IPS-18c (cell line): ENCODE results near the gene MPND.

ENCODE experiments used
- H3K4me3 ChIP-seq: 2 replicates; pipeline ENCODE4 v1.7.0; 2013; ENCODE audit warnings: low read depth, mild to moderate bottlenecking, low read length, moderate library complexity; ENCODE audit not compliant: insufficient read depth
- H3K9me3 ChIP-seq: one replicate; pipeline ENCODE4 v1.6.1; 2013; ENCODE audit warnings: mild to moderate bottlenecking, low read length, moderate library complexity; ENCODE audit not compliant: control insufficient read depth, insufficient read depth

The MPND gene

GRCh38 chr19:4370418-4371041, 27.2 kb downstream of the MPND start:
- Histone ChIP-seq H3K4me3 (no peak overlapping the region), H3K9me3 (no peaks in the 10 kb centered on the region)

- Histone ChIP-seq H3K9me3 (no peaks in the 10 kb centered on the region), H3K4me3 (no peak overlapping the region)
Observed at GRCh38 chr19:4371247-4372164, 28.1 kb downstream of the MPND start.

- Histone ChIP-seq H3K4me3 (no peak overlapping the region), H3K9me3 (no peaks in the 10 kb centered on the region)
Observed at GRCh38 chr19:4372165-4373012, 29.0 kb downstream of the MPND start.

DNA sequence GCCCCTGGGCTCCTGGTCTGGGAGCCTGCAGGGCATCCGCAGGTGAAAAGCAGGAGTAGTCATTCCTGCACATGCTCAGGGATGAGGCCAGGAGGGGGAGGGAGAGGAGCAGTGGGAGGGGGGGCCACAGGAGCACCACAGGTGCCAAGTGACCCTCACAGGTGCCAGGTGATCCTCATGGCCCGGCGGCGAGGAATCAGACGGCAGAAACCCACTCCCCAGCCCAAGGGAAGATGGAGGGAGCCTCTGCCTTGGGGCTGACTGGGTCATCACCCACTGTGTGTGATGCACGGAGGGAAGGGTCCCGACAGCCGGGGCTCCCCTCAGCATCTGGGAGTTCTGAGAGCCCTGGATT, 29.6 kb downstream of the MPND start:
- Histone ChIP-seq H3K9me3 (no peaks in the 10 kb centered on the region), H3K4me3 (no peak overlapping the region)

GRCh38 chr19:4373601-4374497, 30.5 kb downstream of the MPND start:
- Histone ChIP-seq H3K9me3 (no peaks in the 10 kb centered on the region), H3K4me3 (no peak overlapping the region)

DNA sequence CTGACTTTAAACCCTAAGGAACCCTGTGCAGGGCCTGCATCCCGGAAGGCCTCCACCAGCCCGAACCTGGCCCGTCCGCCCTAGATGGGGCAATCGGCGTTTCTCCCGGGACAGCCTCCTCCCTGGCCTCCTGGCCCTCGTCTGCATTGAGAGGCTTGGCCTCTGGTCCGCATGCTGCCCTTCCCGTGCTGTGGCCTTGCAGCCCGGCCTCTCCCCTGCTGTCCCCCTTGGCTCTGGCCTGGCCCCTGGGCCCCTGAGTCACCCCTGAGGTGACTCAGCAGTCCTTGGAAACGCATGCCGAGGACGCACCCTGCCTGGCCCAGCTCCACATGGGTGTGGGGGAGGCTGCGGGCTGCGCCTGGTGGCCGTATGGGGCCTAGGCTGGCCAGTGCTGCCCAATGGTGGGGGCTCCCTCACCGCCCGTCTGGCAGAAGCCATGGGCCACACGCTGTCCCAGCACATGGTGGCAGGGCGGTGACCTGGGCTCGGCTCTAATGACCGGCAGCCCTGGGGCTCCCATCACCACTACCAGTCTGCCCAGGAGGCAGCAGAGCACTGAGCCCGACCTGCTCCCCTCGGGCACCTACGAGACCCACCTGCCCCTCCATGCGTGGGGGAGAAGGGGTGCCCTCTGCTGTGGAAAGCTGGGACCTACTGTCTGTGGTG, 31.3 kb downstream of the MPND start:
- H3K4me3 ChIP-seq: no peak overlapping the region; the same call in 1 of the 2 replicates
- H3K9me3 ChIP-seq: no peaks in the 10 kb centered on the region

GRCh38 chr19:4375164-4376027, 32.0 kb downstream of the MPND start:
- no peaks in the 10 kb centered on the region for H3K9me3 ChIP-seq
- peak overlapping the region; percentile 10; the same call in 1 of the 2 replicates for H3K4me3 ChIP-seq

DNA sequence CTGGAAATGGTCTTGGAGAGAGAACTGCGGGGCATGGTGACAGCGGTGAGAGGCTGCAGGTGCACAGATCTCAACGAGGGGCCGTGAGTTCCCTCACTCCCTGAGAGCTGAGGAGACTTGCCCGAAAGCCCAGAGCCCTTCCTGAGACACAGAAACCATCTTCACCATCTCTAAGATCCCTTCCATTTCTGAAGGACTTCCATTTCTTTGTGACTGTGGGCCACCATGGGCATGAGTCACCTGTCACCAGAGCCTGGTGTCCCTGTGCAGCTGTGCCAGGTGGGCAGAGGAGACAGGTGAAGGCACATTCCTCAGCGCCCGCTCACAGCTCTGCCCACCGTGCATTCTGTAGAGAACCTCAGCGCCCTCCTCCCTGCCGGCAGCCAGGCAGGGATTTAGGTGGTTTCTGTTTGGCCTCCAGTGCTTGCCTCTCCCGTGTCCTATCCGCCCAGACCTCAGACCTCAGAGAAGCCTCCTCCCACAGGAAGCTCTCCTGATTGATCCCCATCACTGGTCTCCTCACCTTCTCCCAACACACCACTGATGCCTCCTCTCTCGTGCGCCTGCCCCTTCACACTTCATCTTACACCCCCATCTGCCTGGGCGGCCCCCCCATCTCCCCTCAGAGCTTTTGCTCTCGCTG, 32.8 kb downstream of the MPND start:
- Histone ChIP-seq H3K4me3 (0 out of 2 replicates have a peak overlapping the region, but pooled peaks have one; percentile 10), H3K9me3 (no peaks in the 10 kb centered on the region)

DNA sequence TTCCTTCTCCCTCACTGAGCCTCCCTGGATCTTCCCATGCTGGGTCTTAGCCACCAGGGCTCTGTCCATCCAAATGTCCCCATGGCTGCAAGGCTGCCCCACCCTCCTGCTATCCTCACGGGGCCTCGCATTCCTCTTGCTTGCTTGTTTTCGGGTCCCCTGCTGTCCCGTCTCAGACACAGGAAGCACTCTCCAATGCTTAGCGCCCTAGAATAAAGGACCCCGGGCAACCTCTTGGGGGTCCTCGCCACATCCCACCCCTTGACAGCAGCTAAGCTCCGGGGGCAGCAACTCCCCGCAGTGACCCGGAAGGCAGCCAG, 33.3 kb downstream of the MPND start:
- no peak overlapping the region for H3K4me3 ChIP-seq

DNA sequence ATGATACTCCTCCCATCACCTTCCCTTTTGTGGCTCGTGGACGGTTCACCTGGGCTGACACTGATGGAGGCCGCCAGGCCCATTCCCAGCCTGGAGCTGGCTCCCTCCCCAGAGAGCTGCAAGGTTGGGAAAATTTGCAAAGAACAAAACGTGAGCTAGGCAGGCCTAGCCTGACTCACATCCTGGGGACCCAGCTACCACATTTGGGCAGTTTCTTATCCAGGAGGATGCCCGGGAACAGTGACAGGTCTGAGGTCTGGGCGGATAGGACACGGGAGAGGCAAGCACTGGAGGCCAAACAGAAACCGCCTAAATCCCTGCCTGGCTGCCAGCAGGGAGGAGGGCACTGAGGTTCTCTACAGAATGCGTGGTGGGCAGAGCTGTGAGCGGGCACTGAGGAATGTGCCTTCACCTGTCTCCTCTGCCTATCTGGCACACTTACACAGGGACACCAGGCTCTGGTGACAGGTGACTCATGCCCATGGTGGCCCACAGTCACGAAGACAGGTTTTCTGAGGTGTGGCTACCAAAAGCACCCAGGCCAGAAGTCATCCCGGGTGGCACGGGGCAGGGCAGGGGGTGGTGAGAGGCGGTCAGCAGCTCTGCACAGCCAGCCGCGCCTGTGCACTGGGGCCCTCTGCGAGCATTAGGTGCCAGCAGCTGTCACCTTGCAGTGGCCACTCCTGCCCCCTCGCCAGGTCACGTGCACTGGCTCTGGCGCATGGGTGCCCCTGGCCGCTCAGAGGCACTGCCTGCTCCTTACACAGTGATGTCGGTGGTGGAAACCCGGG, 33.8 kb downstream of the MPND start:
- no peaks in the 10 kb centered on the region for H3K9me3 ChIP-seq
- no peak overlapping the region for H3K4me3 ChIP-seq

More for the DNA sequence above, 33.3 kb downstream of the MPND start:
- no peaks in the 10 kb centered on the region for H3K9me3 ChIP-seq

- H3K9me3 ChIP-seq: no peaks in the 10 kb centered on the region
- no peak overlapping the region for H3K4me3 ChIP-seq
Observed at GRCh38 chr19:4378886-4379285, 35.5 kb downstream of the MPND start.

DNA sequence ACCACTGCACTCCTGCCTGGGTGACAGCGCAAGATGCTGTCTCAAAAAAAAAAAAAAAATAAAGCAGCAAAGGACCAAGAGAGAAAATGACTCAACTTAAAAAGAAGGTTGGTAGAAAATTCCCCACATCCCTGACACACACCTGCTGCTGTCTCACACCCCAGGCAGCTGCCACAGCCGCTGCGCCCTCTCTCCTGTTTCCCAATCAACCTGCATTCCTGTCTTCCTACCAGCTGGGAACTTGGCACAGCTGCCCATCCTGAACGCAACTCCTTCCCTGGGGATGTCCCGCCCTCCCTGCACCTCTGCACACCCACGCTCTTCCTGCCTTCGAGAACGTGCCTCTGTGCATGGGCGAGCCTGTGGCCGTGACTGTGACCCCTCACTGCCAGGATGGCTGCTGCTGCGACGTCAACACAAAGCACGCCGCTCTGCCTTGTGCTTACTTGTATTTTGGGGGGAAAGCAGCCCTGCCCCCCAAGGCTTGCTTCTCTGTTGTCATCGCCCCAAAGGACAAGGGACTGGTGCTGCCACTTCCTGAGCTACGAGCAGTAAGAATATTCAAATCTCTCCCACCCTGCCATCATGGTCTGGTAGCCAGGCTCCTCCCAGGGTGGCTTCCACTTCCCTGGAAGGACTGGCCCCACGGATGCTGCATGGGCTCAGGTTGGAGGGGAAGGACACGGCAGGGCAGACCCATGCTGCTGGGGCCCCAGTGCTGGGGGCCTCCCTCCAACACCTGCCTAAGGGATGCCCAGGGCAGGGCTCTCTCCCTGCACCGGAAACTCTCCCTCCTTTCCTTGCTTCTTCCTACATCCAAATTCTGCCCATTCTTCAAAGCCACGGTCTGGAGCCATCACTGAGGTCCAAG, 36.3 kb downstream of the MPND start:
- no peak overlapping the region for H3K4me3 ChIP-seq
- H3K9me3 ChIP-seq: no peaks in the 10 kb centered on the region

GRCh38 chr19:4380254-4380727, 36.9 kb downstream of the MPND start:
- Histone ChIP-seq H3K9me3 (no peaks in the 10 kb centered on the region), H3K4me3 (no peak overlapping the region)
